ENCODE measurements around the gene PODNL1.

DNA sequence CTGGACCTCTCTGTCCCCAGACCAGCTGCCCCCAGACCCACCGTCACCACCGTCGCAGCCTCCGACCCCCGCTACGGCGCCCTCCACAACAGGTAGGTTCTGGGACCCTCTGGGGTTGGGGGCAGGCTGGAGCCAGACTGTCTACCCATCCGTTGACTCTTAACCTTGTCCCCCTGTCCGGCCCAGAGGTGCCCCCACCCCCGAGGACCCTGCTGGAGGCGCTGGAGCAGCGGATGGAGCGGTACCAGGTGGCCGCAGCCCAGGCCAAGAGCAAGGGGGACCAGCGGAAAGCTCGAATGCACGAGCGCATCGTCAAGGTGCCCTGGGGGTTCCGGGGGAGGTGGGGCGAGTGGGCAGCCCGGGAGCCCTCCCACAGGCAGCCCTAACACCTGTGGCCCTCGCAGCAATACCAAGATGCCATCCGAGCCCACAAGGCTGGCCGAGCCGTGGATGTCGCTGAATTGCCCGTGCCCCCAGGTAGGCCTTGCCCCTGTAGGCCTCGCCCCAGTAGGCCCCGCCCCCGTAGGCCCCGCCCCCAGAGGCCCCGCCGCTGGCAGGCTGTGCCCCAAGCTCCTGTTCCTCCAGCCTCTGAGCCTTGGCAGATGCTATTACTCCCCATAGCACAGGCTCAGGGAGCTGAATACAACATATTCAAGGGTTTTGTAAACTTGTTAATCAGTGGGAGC is 19.3 kb downstream of the PODNL1 start:
- no peak for TF ChIP-seq CTCF (IDR thresholded peaks at IDR 0.05)
- TF ChIP-seq POLR2A (IDR thresholded peaks at IDR 0.05), result no peak

Measured in right lobe of liver (tissue), 4 donors.